Lower leg skin (tissue), 4 donors: ENCODE data around the gene SLC8A2. TPM values are rescaled to one million over a fixed set of nuclear protein-coding genes. Genes with fewer than 3 reads are reported as not detected.

Experiments used
- DNase-seq, 2 donors: peaks; one replicate each; pipeline ENCODE4 v3.0.0-alpha.2; 2019; ENCODE audit warnings: low spot score in 2 of 2
- H3K4me3 ChIP-seq: fragments of 200-600 bp; sonication (generic); 2 replicates; pipeline ENCODE4 v1.5.1; 2017; ENCODE audit warnings: mild to moderate bottlenecking, low read depth; ENCODE audit not compliant: poor library complexity, severe bottlenecking
- POLR2A ChIP-seq, 2 donors: fragments of 450-650 bp; IDR thresholded peaks; one replicate each; pipeline ENCODE4 v1.6.1; 2016 to 2017; ENCODE audit warnings: antibody characterized with exemption in 2 of 2, mild to moderate bottlenecking in 1 of 2, moderate library complexity in 1 of 2
- WGBS, 2 donors: methylation state at CpG; one replicate each; pipeline ENCODE4 v1.1.5; 2018; 5-methylcytosine and 5-hydroxymethylcytosine counted together
- intact Hi-C: fragments of 100-400 bp; cut with DNase I; formaldehyde crosslinking; loops from one replicate; pipeline ENCODE4 v1.15.0; 2023; ENCODE audit warnings: low total_unique reads
- total RNA-seq, 4 donors: library from RNA; depleted of rRNA; stranded (reverse); fragments of >200 nt; gene quantifications; one replicate each; pipeline ENCODE4 v1.1.0, GENCODE V29; 2016
- TF ChIP-seq, protein P1 (sequence below), 3 donors: fragments of 450-650 bp; IDR thresholded peaks; one replicate each; pipeline ENCODE4 v1.5.1; 2016; ENCODE audit warnings: antibody characterized with exemption in 3 of 3, mild to moderate bottlenecking in 3 of 3, moderate library complexity in 2 of 3

The SLC8A2 gene
- total RNA-seq, 4 donors from 2014 or later: 0.38 to 2.3 (median 1.6) TPM; not detected in 1

DNA sequence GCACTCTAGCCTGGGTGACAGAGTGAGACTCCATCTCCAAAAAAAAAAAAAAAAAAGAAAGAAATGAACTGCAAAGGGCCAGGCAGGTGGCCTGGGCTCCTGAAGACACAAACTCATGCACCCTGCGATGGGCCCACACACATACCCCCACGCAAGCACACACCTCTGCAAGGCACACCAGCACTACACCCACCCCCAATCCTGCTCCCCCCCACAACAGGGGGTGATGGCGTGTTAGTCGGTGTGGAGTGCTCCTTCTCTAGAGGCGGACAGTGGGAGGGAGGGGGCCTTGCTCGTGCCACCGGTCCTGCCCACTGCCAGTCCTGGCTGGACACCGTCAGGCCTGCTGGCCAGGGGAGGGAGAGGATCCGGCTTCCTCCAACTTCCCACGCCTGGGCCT lies 1.6 kb upstream of the SLC8A2 start:
- no peak for DNase-seq
- intact Hi-C loops: no loop called here
- H3K4me3 ChIP-seq: no peak overlapping the region
- WGBS, 2 donors: 81 to 86% methylated on average over 10 of the region's 10 CpGs
- TF ChIP-seq, protein P1, sequence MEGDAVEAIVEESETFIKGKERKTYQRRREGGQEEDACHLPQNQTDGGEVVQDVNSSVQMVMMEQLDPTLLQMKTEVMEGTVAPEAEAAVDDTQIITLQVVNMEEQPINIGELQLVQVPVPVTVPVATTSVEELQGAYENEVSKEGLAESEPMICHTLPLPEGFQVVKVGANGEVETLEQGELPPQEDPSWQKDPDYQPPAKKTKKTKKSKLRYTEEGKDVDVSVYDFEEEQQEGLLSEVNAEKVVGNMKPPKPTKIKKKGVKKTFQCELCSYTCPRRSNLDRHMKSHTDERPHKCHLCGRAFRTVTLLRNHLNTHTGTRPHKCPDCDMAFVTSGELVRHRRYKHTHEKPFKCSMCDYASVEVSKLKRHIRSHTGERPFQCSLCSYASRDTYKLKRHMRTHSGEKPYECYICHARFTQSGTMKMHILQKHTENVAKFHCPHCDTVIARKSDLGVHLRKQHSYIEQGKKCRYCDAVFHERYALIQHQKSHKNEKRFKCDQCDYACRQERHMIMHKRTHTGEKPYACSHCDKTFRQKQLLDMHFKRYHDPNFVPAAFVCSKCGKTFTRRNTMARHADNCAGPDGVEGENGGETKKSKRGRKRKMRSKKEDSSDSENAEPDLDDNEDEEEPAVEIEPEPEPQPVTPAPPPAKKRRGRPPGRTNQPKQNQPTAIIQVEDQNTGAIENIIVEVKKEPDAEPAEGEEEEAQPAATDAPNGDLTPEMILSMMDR (IDR thresholded peaks at IDR 0.05): no peak
- no peak for TF ChIP-seq POLR2A (IDR thresholded peaks at IDR 0.05)

DNA sequence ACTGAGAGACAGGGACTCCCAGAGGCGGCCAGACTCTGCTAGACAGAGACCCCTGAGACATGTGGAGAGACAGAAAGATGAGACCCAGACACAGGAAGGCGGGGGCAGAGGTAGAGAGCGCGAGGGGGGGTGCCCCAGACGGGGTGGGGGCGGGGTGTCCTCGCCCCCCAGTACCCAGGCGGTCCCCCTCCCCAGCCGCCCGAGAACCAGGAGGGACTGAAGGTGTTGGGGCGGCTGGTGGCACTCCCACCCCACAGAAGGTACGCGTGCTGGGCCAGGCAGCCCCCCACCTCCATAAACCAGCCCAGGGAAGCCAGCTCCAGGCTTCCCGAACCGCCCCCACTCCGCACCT lies 336 bp downstream of the SLC8A2 start:
- no peak for TF ChIP-seq POLR2A (IDR thresholded peaks at IDR 0.05)
- TF ChIP-seq, protein P1 (IDR thresholded peaks at IDR 0.05): no peak
- DNase-seq: no peak
- 1 to 3% methylated on average over 3 to 13 of the region's 16 CpGs for WGBS, 2 donors
- H3K4me3 ChIP-seq: no peak overlapping the region
- intact Hi-C loops: no loop called here

DNA sequence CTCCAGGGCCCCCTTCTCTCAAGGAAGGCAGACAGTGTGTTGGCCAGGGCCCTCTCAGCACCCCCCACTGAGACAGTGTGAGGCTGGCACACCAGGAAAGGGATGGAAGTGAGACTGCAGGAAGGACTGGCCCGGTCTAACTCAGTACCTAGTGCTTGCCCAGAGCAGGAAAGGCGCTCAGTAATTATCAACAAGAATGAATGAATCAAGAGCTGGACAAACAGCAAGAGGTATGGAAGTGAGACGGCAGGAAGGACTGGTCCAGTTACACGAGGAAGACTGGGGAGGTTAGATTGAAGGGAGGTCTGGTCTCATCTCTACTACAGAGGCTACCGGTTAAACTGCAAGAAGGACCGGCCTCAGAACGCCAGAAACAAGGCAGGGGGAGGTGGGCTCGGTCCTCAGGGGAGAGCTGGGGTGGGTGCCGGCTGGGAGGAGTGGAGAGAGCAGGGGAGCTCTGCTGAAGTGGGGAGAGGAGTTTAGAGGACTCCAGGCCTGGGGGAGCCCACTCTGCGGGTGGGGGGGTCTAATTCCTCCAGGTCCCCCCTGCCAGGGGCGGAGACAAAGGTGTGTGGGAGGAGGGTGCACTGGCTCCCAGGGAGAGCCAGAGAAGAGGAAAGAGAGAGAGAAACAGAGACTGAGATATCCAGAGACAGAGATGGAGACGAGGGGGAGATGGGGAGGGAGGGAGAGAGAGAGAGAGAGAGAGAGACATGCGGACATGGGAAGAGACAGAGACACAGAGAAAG lies 1.1 kb downstream of the SLC8A2 start:
- intact Hi-C loops: no loop called here
- DNase-seq: no peak
- TF ChIP-seq POLR2A (IDR thresholded peaks at IDR 0.05): no peak
- TF ChIP-seq, protein P1 (IDR thresholded peaks at IDR 0.05): no peak
- H3K4me3 ChIP-seq: no peak overlapping the region
- WGBS, 2 donors: 28 to 30% methylated on average over 13 of the region's 13 CpGs

DNA sequence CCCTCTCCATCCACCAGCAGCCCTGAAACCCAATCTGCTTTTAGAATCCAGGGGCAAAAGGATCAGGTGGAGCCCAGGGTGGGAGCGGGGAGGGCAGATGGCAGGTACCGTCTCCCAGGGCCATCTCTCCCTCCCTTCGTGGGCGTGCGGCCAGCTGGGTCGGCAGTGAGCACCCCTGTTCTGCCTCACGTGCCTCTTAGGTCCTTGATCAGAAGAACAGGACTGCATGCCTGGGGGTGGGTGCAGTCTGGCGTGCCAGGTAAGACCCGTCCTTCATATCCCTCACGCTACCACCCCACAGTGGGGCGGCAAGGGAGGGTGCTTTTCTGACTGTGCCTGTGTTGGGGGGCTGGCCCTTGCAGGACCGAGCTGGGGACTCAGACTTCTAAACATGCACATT lies 2.0 kb downstream of the SLC8A2 start:
- intact Hi-C loops: no loop called here
- DNase-seq: no peak
- H3K4me3 ChIP-seq: no peak overlapping the region
- 8 to 16% methylated on average over 12 of the region's 12 CpGs for WGBS, 2 donors
- TF ChIP-seq POLR2A (IDR thresholded peaks at IDR 0.05): no peak
- TF ChIP-seq, protein P1 (IDR thresholded peaks at IDR 0.05): no peak

DNA sequence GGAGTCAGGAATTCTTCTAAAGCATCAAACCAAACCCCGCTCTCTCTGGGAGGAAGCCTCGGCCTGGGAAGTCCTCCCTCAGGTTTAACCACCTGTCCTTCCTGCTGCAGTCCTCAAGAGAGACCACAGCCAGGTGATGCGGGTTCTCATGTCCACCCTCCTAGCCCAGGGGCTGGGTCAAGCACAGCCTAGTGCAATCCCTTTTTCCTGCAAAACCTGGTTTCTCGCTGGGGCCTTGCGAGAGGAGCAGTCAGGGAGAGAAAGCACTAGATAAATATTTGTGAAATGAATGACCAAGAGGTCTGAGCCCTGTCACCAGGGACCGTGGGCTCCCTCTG lies 2.4 kb downstream of the SLC8A2 start:
- WGBS, 2 donors: 22 to 23% methylated on average over 6 of the region's 6 CpGs
- intact Hi-C loops: no loop called here
- H3K4me3 ChIP-seq: no peak overlapping the region
- TF ChIP-seq, protein P1 (IDR thresholded peaks at IDR 0.05): no peak
- no peak for TF ChIP-seq POLR2A (IDR thresholded peaks at IDR 0.05)
- no peak for DNase-seq

DNA sequence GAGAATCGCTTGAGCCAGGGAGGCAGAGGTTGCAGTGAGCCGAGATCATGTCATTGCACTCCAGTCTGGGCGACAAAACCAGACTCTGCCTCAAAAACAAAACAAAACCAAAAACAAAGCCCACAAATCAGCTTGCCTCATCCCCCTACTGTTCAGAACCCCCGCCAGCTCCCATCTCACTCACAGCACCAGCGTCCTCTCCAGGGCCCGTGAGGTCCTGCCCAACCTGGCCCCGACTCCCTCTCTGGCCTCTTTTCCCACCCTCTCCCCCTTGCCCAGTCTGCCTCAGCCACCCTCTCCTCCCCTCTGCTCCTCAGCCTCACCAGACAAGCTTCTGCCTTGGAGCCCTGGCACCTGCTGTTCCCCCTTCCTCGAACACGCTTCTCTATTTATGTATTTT lies 3.8 kb downstream of the SLC8A2 start:
- WGBS, 2 donors: 38 to 43% methylated on average over 9 of the region's 9 CpGs
- TF ChIP-seq, protein P1 (IDR thresholded peaks at IDR 0.05): no peak
- no peak for TF ChIP-seq POLR2A (IDR thresholded peaks at IDR 0.05)
- DNase-seq: no peak
- intact Hi-C loops: no loop called here
- H3K4me3 ChIP-seq: no peak overlapping the region
